MCF 10A (cell line): ENCODE measurements around the gene BLCAP. TPM values are rescaled to one million over a fixed set of nuclear protein-coding genes. Genes with fewer than 3 reads are reported as not detected.
A peak's percentile ranks its signal among the peaks of the same experiment; 100 is the strongest.
"Not testable (repeated sequence)": the region's sequence is repeated elsewhere in the genome, so short reads cannot be mapped to it uniquely, and the experiment has no call there.

Experiments
- Bru-seq: library from RNA; stranded (reverse); fragments of 400-500 nt; gene quantifications from one replicate; lab custom pipeline; 2021; lab: Mats Ljungman, UMichigan
- BruChase-seq, 2 experiments: library from RNA; stranded (reverse); fragments of 400-500 nt; gene quantifications; one replicate each; lab custom pipeline; 2021; lab: Mats Ljungman, UMichigan
- BruUV-seq: library from RNA; stranded (reverse); fragments of 400-500 nt; replicated peaks from 2 replicates; lab custom pipeline; 2021; lab: Mats Ljungman, UMichigan
- CTCF ChIA-PET: fragments of 300-600 bp; sonication (Branson Sonifier 250); formaldehyde crosslinking; extraction: SDS; loops from one replicate; lab custom pipeline; 2021; ENCODE audit warnings: antibody characterized with exemption, inconsistent platforms; lab: Yijun Ruan, JAX
- POLR2A ChIA-PET: fragments of 300-600, 350-650 bp; sonication (Branson Sonifier 250); formaldehyde crosslinking; extraction: SDS; loops from one replicate; lab custom pipeline; 2020; ENCODE audit warnings: antibody characterized with exemption, inconsistent platforms; lab: Yijun Ruan, JAX
- DNase-seq: peaks from one replicate; pipeline ENCODE4 v3.0.0-alpha.2; 2018; ENCODE audit not compliant: unreplicated experiment
- H3K27ac Mint-ChIP-seq: one replicate; pipeline ENCODE4 v1.8.0; 2022; ENCODE audit warnings: mild to moderate bottlenecking, low read depth, mixed read lengths; ENCODE audit not compliant: unreplicated experiment
- H3K27me3 Mint-ChIP-seq: one replicate; pipeline ENCODE4 v1.8.0; 2022; ENCODE audit warnings: mixed read lengths; ENCODE audit not compliant: insufficient read depth, unreplicated experiment
- H3K36me3 Mint-ChIP-seq: one replicate; pipeline ENCODE4 v1.8.0; 2022; ENCODE audit warnings: mild to moderate bottlenecking, moderate library complexity, mixed read lengths; ENCODE audit not compliant: insufficient read depth, unreplicated experiment
- H3K4me1 Mint-ChIP-seq: one replicate; pipeline ENCODE4 v1.8.0; 2022; ENCODE audit warnings: mixed read lengths; ENCODE audit not compliant: insufficient read depth, unreplicated experiment
- H3K4me3 Mint-ChIP-seq: one replicate; pipeline ENCODE4 v1.8.0; 2022; ENCODE audit warnings: mild to moderate bottlenecking, moderate library complexity, mixed read lengths; ENCODE audit not compliant: unreplicated experiment
- H3K9me3 Mint-ChIP-seq: one replicate; pipeline ENCODE4 v1.8.0; 2022; ENCODE audit warnings: mixed read lengths; ENCODE audit not compliant: unreplicated experiment
- CTCF ChIP-seq: fragments of 200-600 bp; IDR thresholded peaks from one replicate; pipeline ENCODE4 v1.8.0; 2022; ENCODE audit warnings: antibody characterized with exemption, mild to moderate bottlenecking; ENCODE audit not compliant: unreplicated experiment
- intact Hi-C: fragments of 100-400 bp; cut with micrococcal nuclease; formaldehyde crosslinking; loops from 2 replicates; pipeline ENCODE4 v1.14.1; 2022
- long read RNA-seq: library from polyadenylated mRNA; stranded (forward); transcript quantifications from one replicate; pipeline ENCODE4 v2.0.0, GENCODE V29; 2022
- total RNA-seq: library from RNA; stranded (reverse); gene quantifications from 2 replicates; pipeline ENCODE4 v1.2.3, GENCODE V29; 2022

The BLCAP gene
- total RNA-seq (88.5 and 105 TPM in 2 replicates), Bru-seq, nascent RNA (percentile 91 among the genes with signal in this experiment), BruChase-seq, experiment 1, labeled RNA remaining after a 6-hour chase (percentile 97 among the genes with signal in this experiment), BruChase-seq, experiment 2, labeled RNA remaining after a 2-hour chase (percentile 98 among the genes with signal in this experiment)
- long read RNA-seq, full-length matches to known transcripts: 256 of 267 reads
- long read RNA-seq, partial matches to known transcripts: 0 of 267 reads
- long read RNA-seq, other reads (novel, unspliced or antisense): 11 of 267 reads

- peaks cover 18% of the 10 kb centered on the region for H3K36me3 Mint-ChIP-seq
These were observed at the start of gene BLCAP for GRCh38 chr20:37527638-37528445. Gene BLCAP (minus strand): TSS chr20:37527876. CDS start chr20:37519174, 8,702 bp downstream.

GRCh38 chr20:37577436-37577835 lies 49.8 kb upstream of the BLCAP start:
- H3K4me3 Mint-ChIP-seq, DNase-seq, H3K9me3 Mint-ChIP-seq, intact Hi-C loops, BruUV-seq, H3K4me1 Mint-ChIP-seq, CTCF ChIA-PET, POLR2A ChIA-PET, H3K27ac Mint-ChIP-seq, H3K36me3 Mint-ChIP-seq: not testable (repeated sequence)
- H3K27me3 Mint-ChIP-seq: peaks cover 69% of the 10 kb centered on the region

More at GRCh38 chr20:37527638-37528445, at the start of gene BLCAP:
- DNase-seq: peak; percentile 90
- no peak for TF ChIP-seq CTCF
- H3K27me3 Mint-ChIP-seq: no peaks in the 10 kb centered on the region
- no peaks in the 10 kb centered on the region for H3K9me3 Mint-ChIP-seq
- H3K4me1 Mint-ChIP-seq: peaks cover 45% of the 10 kb centered on the region
- no TSS peak for BruUV-seq
- intact Hi-C loops: loop anchor here (5.0 kb wide), 2 partner anchors 121 to 136 kb away; no protein-coding TSS in a partner anchor
- POLR2A ChIA-PET: interaction anchor here (0.6 to 7.9 kb wide), 37 partner anchors 10 to 907 kb away, joined by 3 to 184 read pairs (median 4); partner anchors contain the start of genes MANBAL, MROH8, RPN2 and SNHG17
- peak within 1 kb of the TSS; percentile 72 for H3K4me3 Mint-ChIP-seq
- CTCF ChIA-PET: interaction anchor here (0.5 to 10.4 kb wide), 9 partner anchors 143 to 1094 kb away, joined by 3 to 191 read pairs (median 6); partner anchors contain the start of gene SNHG17
- peak within 1 kb of the TSS; percentile 100 for H3K27ac Mint-ChIP-seq

- intact Hi-C loops: no loop called here
- no peaks in the 10 kb centered on the region for H3K4me1 Mint-ChIP-seq
These were observed 49.2 kb upstream of the BLCAP start for GRCh38 chr20:37576911-37577310.

GRCh38 chr20:37575884-37576283 lies 48.2 kb upstream of the BLCAP start:
- TF ChIP-seq CTCF: no peak
- peaks cover 69% of the 10 kb centered on the region for H3K27me3 Mint-ChIP-seq
- CTCF ChIA-PET: interaction anchor here (1.0 to 1.5 kb wide), 2 partner anchors 12 to 21 kb away, joined by 3 to 8 read pairs; no protein-coding TSS in a partner anchor

More at GRCh38 chr20:37576911-37577310, 49.2 kb upstream of the BLCAP start:
- ChIA-PET CTCF (interaction anchor here (0.6 kb wide), 1 partner anchor 314 kb away, joined by 3 read pairs; no protein-coding TSS in a partner anchor), POLR2A (no interaction called here)
- no peak overlapping the region for H3K27ac Mint-ChIP-seq
- no peak for DNase-seq
- peaks cover 69% of the 10 kb centered on the region for H3K27me3 Mint-ChIP-seq
- no peaks in the 10 kb centered on the region for H3K9me3 Mint-ChIP-seq
- H3K36me3 Mint-ChIP-seq: peaks cover 7% of the 10 kb centered on the region
- no peak for TF ChIP-seq CTCF
- BruUV-seq: no TSS peak
- no peak overlapping the region for H3K4me3 Mint-ChIP-seq

More at GRCh38 chr20:37575884-37576283, 48.2 kb upstream of the BLCAP start:
- H3K4me3 Mint-ChIP-seq: no peak overlapping the region
- no peaks in the 10 kb centered on the region for H3K4me1 Mint-ChIP-seq
- H3K9me3 Mint-ChIP-seq: no peaks in the 10 kb centered on the region
- DNase-seq: no peak
- intact Hi-C loops: no loop called here
- peaks cover 7% of the 10 kb centered on the region for H3K36me3 Mint-ChIP-seq
- no peak overlapping the region for H3K27ac Mint-ChIP-seq
- BruUV-seq: no TSS peak
- POLR2A ChIA-PET: no interaction called here
